Stimulated activated CD4-positive, alpha-beta T cell treated with anti-CD3 and anti-CD28 coated beads, Interleukin-12 subunit alpha, Interleukin-12 subunit beta, amount 100 ng/mL, for 4 hours (primary cell): Measurements from ENCODE around the gene ATXN1.

Experiments used
- DNase-seq: peaks from one replicate; pipeline ENCODE4 v3.0.0-alpha.2; 2020

Gene ATXN1

GRCh38 chr6:16344756-16345155, 416.5 kb downstream of the ATXN1 start:
- no peak for DNase-seq

GRCh38 chr6:16343593-16343992, 417.7 kb downstream of the ATXN1 start:
- no peak for DNase-seq

DNA sequence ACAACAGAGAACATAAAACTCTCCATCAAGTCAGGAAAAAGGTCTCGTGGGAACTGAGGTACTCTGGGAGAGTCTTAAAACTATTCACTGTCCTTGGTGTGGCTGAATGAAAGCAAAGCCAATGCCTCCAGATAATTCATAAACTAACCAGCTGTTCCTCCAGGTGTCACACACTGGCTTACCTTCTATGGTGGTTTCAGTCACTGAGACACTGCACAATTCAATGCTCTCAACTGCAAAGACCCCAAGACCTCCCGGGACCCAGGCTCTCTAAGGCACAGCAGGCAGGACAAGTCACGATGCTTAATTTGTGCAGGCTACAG, 422.0 kb downstream of the ATXN1 start:
- DNase-seq: no peak

DNA sequence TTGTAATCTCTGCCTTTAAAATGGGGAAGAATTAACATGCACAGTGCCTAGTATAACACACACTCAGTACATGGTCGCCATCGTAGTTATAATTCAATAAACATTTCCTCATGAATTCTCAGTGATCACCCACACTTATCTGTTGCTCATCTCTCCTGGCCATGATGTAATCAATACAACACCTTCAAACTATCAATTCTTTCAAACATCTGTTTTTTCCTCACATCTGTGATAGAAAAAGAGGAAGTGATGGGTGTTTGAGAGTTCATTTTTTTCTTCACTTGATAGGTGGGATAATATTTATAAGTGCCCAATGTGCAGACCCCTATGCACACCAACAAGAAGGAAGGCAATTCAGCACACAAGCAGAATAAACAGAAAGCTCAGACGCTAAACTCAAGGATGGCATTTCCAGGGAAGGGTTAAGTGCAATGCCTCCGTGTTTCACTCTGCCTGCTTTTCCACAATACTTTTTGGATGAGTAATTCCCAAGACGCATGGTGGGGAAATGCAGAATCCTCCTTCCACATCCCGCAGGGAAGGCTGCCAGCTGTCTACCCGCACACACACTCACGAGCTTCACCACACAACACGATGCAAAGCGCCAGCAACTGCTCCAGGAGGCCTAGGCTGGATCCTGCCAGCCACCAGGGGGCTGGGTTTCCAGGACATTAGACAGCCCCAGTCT, 422.5 kb downstream of the ATXN1 start:
- no peak for DNase-seq

- DNase-seq: no peak
Observed at GRCh38 chr6:16337295-16337975, 423.8 kb downstream of the ATXN1 start.

DNA sequence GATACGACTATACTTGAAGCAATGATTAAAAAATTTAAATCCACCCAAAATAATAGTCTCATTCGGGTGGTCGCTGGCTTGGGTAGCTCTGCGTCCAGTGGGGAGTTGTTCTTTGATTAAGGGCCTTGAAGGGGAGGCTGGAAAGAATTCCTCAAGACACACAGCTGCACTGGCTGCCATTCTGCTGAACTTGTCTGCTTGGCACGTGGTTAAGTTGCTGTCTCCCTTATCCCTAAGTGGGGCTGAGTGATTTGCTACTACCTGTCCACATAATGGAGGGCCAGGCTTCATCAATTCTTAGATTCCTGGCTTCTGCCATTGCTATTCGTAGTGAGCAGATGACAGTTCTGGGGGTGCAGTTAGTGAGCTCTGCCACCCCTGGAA, 424.4 kb downstream of the ATXN1 start:
- no peak for DNase-seq

DNA sequence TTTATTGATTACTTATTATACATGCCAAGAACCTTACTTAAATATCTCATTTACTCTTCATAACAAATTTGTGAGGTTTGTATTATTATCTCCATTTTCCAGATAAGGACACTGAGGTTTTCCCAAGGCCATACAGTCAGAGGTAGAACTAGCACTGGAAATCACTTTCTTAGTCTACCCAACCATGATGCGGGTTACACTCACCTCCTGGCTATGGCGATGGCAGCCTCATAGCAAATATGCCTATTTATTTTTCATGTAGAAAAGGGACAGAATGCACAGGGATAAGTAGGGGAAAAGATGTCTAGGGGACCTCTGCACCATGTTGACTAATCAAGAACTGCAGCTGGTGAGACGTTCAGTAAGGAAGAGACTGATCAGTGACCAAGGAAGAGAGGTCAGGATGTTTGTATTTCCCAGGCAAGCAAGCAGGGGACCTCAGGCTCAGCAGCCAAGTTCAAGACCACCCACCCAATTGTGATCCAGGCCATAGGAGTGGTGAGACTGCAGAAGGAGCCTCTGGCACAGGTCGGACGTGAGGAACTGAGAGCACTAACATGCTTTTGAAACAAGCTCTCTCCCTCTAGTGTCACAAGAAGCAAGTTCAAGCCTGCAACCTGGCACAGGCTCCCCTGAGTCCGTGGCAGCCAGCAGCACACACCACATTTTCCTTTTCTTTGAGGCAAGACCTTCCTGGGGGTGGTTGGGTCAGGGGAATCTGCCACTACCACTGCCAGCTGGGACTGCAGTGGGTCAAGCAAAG, 425.0 kb downstream of the ATXN1 start:
- no peak for DNase-seq

DNA sequence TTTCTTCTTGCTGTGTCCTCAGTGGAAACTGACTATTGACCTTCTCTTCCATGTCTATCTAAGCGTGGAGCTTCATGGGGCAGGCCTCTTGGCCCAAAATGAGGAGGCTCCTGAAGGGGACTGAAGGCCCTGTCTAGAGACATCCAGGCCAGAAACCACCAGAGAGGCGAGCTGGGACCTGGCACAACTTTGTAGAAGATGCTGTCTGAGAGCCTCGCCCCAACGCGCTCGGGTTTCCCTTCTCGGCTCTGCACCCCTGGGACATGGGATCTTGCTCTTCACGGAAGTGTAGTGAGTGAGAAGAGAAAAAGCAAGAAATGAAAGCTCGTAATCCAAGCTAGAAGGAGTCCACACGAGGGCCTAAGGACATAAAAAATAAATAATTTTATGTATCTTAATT, 426.1 kb downstream of the ATXN1 start:
- no peak for DNase-seq

DNA sequence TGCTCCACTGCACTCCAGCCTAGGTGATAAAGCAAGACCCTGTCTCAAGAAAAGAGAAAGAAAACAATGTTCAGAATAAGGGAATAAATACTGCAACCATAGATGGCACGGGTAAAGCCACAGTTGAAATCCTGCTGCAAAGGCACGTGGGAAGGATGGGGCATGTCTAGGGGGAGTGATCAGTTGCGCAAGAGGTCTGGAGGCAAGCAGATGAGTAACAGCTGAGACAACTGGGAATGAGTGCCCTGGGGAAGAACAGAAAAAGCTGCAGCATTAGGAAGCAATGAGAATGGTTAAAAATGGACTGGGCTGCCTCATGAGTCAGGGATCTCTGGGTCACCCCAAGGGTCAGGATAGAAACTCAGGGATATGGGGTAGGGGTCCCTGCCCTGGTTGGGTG, 426.6 kb downstream of the ATXN1 start:
- no peak for DNase-seq

- no peak for DNase-seq
Observed at GRCh38 chr6:16333580-16333979, 427.7 kb downstream of the ATXN1 start.

- DNase-seq: peak; percentile 76
Observed at GRCh38 chr6:16332175-16332542, 429.1 kb downstream of the ATXN1 start.

- DNase-seq: peak; percentile 62
Observed at GRCh38 chr6:16331384-16332174, 429.7 kb downstream of the ATXN1 start.

- DNase-seq: no peak
Observed at GRCh38 chr6:16329233-16329632, 432.0 kb downstream of the ATXN1 start.

GRCh38 chr6:16327777-16328325, 433.4 kb downstream of the ATXN1 start:
- DNase-seq: no peak

GRCh38 chr6:16326971-16327776, 434.1 kb downstream of the ATXN1 start:
- no peak for DNase-seq

DNA sequence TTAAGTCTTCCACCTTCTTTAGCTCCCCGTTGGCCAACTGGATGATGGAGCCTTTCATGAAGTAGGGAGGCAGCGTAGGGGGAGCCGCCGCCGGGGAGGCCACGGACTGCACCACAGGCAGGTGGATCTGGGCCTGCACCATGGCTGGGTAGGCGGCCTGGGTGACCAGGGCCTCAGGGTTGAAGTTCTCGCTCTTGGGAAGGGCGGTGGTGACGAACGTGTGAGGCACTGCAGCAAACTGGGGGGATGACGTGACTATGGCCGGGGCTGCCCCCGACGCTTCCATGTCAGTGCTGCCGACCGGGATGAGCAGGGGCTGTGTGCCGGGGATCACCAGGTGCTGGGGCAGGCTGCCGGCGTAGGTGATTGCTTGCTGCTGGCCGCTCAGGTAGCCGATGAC, 434.7 kb downstream of the ATXN1 start:
- DNase-seq: no peak

DNA sequence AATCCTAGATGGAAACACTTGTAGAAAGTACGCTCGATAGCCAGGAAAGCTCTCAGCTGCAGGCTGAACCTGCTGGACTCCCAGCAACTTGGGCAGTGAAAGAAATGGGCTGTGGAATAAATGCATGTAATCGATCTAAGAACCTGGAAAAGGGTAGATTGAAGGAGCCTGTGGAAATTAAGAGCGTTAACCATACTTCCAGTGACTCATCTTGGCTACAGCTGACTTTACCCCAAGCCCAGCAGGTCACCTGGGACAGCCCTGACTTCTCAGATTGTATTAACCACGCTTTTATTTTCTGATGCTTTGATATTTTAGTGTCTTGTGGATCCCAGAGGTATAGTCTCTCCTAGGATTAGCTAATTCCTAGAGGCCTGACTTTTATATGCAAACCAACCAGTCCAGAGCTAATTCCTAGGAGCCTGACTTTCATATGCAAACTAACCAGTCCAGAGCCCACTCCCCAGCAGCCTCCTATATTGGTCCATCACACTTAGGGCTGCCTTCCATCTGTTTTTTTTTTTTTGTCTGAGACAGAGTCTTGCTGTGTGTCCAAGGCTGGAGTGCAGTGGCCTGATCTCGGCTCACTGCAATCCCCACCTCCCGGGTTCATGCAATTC, 436.5 kb downstream of the ATXN1 start:
- DNase-seq: no peak

GRCh38 chr6:16324184-16324583, 437.1 kb downstream of the ATXN1 start:
- no peak for DNase-seq

GRCh38 chr6:16322666-16323312, 438.5 kb downstream of the ATXN1 start:
- DNase-seq: peak; percentile 50

- DNase-seq: no peak
Observed at GRCh38 chr6:16321826-16322225, 439.4 kb downstream of the ATXN1 start.

- DNase-seq: no peak
Observed at GRCh38 chr6:16321341-16321710, 439.9 kb downstream of the ATXN1 start.
